Stimulated activated CD8-positive, alpha-beta memory T cell treated with anti-CD3 and anti-CD28 coated beads, Interleukin-15, amount 100 ng/mL, for 4 hours (primary cell): ENCODE data around the gene NUCB1.

Experiments
- DNase-seq, 2 donors: peaks; one replicate each; pipeline ENCODE4 v3.0.0-alpha.2; 2020; ENCODE audit warnings: low read depth in 2 of 2

Gene NUCB1

DNA sequence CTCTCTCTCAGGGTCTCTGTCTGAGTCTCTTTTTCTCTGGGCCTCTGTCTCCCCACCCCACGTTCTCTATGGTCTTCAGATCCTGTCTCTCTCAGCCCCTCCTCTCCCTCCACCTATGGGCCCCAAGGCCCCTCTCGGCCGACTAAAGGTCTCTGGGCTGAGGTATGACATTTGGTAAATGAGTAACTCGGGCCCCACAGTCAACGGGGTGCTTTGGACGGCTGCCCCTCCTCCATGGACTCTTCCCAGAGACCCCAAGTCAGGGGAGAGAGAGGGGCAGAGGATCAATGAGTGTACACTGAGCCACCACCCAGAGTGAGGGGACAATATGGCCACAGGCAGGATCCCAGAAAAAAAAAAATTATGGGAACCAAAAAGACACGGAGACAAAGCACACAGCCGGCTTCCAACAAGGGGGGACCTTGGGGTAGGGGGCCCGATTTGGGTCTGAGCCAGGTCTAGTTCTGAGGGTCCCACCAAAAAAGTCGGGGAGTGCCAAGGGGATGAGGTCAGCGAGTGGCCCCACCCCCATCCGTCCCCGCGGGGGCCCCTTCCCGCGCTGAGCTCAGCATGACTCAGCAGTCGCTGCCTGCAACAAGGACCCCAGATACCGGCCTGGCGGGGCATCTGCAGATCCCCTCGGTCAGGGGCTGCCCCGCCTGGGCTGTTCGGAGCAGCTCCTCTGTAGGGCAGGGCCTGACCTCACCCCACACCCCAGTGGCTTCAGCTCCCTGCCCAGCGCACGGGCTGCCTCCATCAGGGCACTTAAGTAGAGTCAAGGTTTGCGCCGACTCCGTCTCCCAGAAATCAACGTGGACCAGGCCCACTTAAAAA lies 63.5 kb downstream of the NUCB1 start:
- peak; percentile 48 to 54 for DNase-seq

DNA sequence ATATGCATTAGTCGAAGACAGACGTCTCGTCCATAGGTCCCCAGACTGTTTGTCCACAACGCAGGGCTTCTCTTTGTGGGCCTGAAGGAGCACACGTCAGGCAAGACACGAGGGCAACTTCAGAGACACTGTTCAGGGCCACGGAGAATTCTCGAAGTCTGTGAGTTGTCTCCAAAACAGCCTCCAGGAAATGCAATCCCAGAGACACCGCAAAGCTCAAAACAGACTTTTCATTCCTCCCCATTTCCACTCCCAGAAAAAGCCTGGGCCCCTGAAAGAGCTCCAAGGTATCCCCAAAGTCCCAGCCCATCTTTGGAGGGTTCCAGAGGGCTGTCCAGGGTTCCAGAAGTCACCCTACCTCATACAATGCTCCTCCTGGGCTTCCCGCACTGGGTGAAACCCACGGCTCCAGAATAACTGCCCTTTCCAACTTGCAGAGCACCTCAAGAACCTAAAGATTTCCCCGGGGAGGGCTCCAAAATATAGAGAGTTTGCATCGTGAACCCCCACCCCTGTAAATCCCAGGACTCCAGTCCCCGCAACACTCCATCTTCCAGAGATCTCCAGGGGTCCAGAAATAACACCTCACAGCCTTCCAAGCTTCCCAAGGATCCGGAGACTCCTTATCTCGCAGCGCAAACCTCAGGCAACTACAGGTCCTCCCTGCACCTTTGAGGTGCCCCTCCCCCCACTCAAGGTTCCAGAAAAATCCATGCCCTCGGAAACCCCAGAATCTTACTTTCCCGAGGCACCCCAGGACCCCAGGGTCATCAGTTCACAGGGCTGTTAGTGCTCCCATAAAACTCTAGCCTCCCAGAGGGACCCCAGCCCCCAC lies 64.3 kb downstream of the NUCB1 start:
- DNase-seq: no peak

DNA sequence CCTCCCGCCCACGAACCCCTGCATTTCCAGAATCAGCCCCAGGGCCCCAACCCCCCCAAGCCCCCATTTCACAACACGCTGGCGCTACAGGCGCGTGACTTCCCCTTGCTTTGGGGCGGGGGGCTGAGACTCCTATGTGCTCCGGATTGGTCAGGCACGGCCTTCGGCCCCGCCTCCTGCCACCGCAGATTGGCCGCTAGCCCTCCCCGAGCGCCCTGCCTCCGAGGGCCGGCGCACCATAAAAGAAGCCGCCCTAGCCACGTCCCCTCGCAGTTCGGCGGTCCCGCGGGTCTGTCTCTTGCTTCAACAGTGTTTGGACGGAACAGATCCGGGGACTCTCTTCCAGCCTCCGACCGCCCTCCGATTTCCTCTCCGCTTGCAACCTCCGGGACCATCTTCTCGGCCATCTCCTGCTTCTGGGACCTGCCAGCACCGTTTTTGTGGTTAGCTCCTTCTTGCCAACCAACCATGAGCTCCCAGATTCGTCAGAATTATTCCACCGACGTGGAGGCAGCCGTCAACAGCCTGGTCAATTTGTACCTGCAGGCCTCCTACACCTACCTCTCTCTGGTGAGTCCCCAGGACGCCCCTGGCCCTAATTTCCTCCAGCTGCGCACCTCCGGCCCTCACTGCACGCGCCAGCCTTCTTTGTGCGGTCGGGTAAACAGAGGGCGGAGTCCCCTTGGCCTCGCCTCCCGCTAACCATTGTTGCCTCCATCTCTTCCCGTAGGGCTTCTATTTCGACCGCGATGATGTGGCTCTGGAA lies 65.1 kb downstream of the NUCB1 start, which contains the start of gene FTL:
TSS of gene FTL (plus strand) at position 270 of the 766 bp plus-strand sequence. CDS start at position 469, 199 bp downstream.
- DNase-seq: peak; percentile 74 to 77

DNA sequence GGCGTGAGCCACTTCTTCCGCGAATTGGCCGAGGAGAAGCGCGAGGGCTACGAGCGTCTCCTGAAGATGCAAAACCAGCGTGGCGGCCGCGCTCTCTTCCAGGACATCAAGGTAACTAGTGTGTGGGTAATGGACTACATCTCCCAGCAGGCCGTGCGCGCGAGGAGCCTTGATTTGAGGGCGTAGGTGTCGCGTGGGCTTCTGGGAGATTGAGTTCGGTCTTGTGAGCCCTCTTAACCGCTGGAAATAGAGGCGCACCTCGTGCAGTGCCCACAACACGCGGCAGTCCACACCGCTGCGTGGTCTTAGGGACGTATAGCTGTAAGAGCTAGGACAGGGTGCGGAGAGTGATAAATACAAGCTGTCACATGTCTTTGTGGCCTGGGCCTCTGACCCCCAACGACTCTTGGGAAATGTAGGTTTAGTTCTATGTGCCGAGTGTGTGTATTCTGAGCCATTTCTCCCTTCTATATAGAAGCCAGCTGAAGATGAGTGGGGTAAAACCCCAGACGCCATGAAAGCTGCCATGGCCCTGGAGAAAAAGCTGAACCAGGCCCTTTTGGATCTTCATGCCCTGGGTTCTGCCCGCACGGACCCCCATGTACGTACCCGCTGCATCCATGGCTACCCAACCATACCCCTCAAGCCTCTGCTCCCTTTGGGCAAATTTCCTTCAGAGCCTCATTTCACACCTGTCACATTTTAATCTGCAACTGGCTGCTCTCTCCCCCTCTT lies 65.9 kb downstream of the NUCB1 start:
- peak; percentile 78 to 87 for DNase-seq

DNA sequence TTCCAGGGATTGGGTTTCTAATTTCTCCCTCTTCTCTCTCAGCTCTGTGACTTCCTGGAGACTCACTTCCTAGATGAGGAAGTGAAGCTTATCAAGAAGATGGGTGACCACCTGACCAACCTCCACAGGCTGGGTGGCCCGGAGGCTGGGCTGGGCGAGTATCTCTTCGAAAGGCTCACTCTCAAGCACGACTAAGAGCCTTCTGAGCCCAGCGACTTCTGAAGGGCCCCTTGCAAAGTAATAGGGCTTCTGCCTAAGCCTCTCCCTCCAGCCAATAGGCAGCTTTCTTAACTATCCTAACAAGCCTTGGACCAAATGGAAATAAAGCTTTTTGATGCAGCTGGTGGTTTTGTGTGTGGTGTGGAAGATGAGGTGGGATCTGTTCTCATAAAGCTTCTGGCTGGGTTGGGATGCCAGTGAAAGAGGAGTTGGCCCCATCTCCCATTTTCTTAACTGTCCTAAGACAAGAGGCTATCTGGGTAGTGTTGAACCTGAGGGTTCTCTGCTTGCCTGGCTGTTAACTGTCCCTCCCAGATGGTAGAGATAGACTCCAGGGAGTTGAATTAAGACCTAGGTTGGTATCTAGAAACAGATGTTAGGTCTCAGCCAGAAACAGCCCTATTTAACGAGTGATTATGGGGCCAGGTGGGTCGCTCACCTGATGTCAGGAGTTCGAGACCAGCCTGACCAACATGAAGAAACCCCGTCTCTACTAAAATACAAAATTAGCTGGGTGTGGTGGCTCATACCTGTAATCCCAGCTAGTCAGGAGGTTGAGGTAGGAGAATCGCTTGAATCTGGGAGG lies 66.6 kb downstream of the NUCB1 start:
- no peak for DNase-seq

DNA sequence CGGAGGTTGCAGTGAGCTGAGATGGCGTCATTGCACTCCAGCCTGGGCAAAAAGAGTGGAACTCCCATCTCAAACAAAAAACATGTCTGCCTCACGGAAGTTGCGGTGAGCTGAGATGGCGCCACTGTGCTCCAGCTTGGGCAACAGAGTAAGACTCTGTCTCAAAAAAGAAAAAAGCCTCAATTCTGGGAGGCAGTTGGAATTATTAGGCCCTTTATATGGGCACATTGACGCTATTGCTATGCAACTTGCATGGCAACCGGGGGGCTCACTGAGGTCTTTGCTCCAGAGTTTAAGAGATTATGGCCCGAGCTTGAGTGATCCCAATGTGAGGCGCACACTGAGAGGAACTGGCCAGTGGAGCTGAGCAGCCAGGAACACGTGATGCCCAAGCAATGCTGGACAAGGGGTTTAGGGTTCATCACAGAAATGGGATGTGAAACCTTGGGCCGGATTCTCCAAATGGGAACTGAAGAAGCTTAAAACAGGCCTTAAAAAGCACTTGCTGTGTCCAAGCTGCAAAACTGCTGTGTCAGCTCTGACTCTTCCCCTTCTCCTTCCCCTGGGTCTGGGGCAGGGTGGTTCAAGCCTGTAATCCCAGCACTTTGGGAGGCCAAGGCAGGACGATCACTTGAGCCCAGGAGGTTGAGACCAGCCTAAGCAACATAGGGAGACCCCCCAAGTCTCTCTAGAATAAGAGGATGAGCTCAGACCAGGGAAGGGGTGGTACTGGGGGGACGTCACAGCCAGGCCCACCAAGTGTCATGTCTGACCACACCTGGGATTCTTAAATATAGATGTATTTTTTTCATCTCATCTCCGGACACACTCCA lies 67.5 kb downstream of the NUCB1 start:
- DNase-seq: no peak

DNA sequence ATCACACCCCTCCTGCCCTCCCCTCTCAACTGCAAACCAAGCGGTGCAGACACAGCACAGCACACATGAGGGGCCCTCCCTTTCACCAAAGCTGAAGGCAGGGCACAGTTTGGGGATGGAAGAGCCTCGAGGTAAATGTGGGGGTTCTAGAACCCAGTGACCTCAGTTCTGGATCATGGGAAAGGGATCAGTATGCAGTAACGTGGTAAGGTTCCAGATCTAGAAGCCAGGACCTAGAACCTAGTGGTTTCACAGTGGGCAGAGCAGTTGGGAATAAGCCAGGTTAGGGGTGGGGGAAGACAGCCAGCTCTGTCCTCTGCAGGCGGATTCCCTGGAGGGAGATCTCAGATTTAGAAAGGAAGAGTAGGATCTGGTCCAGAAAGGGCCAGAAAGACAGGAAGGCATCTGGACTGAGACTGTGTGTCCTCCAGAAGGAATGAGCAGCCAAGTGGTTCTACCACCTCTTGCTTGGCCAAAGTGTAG lies 68.1 kb downstream of the NUCB1 start:
- DNase-seq: no peak

DNA sequence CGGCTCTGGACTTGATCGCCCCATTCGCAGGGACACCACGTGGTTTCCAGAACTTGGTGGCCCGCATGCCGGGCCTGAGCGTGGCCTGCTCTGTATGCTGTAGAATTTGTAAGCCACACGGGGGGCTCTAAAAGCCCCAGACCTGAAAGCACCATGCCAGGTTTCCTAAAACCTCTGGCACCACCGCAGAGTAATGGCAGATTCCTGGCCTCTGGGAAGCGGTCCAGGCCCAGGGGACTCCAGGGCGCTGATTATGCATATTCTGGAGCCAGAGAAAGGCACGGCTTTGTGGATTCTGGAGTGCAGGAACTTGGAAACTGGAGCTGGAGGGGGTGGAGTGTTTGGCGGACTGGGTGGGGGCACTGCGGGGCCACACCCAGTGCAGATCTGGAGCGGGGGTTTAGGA lies 68.7 kb downstream of the NUCB1 start:
- DNase-seq: no peak

DNA sequence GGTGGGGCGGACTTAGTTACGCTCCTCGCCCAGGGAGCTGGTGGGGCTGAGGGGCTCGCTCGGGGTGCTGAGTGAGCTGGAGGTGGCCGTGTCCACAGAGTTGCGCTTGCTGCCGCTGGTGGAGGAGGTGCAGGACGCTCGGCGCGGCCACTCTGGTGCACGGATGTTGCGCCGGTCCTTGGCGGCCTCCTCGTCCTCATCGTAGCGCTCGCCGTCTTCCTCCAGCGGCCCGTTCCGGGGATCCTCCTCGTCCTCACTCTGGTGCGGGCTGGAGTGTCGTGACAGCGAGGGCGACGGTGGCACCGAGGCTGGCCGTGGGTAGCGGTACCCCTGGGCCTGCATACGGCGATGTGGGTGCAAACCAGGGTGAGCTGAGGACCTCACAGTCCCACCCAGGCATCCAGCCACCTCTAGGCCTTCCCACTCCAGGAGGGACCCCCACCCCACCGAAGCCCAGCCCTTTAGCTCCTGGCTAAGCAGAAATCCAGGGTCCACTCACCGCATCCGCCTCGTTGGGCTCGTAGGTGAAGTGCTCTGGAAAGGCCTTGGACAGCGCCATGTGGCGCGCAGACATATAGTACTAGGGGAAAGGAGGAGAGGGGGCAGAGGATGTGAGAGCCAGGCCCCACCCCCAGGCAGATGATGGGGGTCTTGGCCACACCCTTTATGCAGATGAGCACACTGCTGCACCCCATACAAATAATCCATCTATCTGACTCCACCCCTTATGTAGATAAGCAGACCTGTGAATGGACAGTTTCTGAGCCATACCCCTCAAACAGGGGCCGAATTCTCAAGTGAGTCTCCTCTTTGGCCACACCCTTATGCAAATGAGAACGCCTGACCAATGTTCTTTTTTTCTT lies 69.4 kb downstream of the NUCB1 start:
- no peak for DNase-seq

DNA sequence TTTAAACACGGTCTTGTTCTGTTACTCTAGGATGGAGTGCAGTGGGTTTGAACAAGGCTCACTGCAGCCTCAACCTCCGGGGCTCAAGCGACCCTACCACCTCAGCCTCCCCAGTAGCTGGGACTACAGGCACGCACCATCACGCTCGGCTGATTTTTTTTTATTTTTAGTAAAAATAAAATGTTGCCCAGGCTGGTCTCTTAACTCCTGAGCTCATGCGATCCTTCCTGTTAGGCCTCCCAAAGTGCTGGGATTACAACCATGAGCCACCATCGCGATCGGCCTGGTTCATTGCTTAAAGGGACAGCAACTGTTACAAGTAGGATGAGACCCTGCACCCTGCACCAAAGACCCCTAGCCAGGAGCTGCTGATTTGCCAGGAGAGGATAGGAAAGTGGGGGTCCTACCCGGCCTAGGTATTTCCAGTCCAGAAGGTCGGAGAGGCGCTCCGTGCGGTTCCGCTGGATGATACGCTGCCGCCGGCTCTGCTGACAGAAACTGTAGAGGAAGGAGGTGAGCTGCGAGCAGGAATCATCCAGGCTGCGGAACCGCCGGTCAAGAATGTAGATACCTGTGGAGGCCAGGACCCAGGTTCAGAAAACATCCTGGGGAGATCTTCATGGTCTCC lies 70.1 kb downstream of the NUCB1 start:
- DNase-seq: no peak

DNA sequence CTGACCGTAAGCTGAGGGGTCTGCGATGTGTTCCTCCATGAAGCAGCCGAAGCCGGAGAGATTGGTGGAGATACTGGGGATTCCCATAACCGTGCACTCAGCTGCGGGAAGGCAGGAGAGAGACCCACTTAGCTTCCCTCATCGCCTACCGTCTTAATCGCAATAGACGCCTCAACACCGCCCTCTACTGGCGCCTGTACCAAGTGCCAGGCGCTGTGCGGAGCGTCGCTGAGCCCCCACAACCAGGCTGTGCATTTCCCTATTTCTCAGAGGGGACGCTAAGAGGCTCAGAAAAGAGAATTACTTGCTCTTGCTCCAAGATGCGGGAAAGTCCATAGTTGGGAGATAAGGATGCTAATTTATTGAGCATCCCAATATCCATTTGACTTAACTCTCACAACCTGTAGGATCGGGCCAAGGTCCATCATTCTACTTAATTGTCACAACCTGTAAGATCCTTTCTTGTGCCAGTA lies 70.8 kb downstream of the NUCB1 start:
- DNase-seq: peak; percentile 52 to 56
